Neural cell (in vitro differentiated cells): ENCODE data around the gene HPN. TPM values are rescaled to one million over a fixed set of nuclear protein-coding genes. Genes with fewer than 3 reads are reported as not detected.

Experiments
- H2AFZ ChIP-seq: fragments of 200-600, 300-800 bp; sonication (generic), shearing (Covaris generic); 2 replicates; pipeline ENCODE4 v1.6.0; 2014; ENCODE audit warnings: low read depth, mild to moderate bottlenecking, antibody characterized with exemption, low read length, moderate library complexity
- H3F3A ChIP-seq: fragments of 200-600 bp; shearing (Covaris generic); 2 replicates; pipeline ENCODE4 v1.6.1; 2016; ENCODE audit warnings: mild to moderate bottlenecking, moderate library complexity, mixed read lengths, antibody characterized with exemption, low read length; ENCODE audit not compliant: insufficient read depth, poor library complexity, severe bottlenecking
- H3K27ac ChIP-seq: fragments of 200-600, 300-800 bp; sonication (generic), shearing (Covaris generic); 2 replicates; pipeline ENCODE4 v1.5.1; 2014; ENCODE audit warnings: mild to moderate bottlenecking, low read length, moderate library complexity
- H3K27me3 ChIP-seq: fragments of 300-800, 200-600 bp; sonication (generic), shearing (Covaris generic); 2 replicates; pipeline ENCODE4 v1.6.0; 2014; ENCODE audit warnings: mild to moderate bottlenecking, low read depth, low read length, moderate library complexity; ENCODE audit not compliant: insufficient read depth
- H3K36me3 ChIP-seq: fragments of 300-800, 200-600 bp; sonication (generic), shearing (Covaris generic); 2 replicates; pipeline ENCODE4 v1.5.1; 2014; ENCODE audit warnings: mild to moderate bottlenecking, antibody characterized with exemption, low read length, moderate library complexity; ENCODE audit not compliant: insufficient read depth
- H3K4me2 ChIP-seq: fragments of 300-800, 200-600 bp; sonication (generic), shearing (Covaris generic); 2 replicates; pipeline ENCODE4 v1.6.0; 2014; ENCODE audit warnings: mild to moderate bottlenecking, low read length
- H3K4me3 ChIP-seq: fragments of 300-800, 200-600 bp; sonication (generic), shearing (Covaris generic); 2 replicates; pipeline ENCODE4 v1.5.1; 2014; ENCODE audit warnings: mild to moderate bottlenecking, low read length, moderate library complexity
- H3K79me2 ChIP-seq: fragments of 200-600 bp; shearing (Covaris generic); replicated peaks from 2 replicates; pipeline ENCODE4 v1.6.0; 2014; ENCODE audit warnings: mild to moderate bottlenecking, low read length, moderate library complexity; ENCODE audit not compliant: insufficient read depth
- H3K9ac ChIP-seq: fragments of 300-800, 200-600 bp; sonication (generic), shearing (Covaris generic); 2 replicates; pipeline ENCODE4 v1.6.1; 2016; ENCODE audit warnings: mild to moderate bottlenecking, low read length, mixed read lengths
- H3K9me2 ChIP-seq: fragments of 200-600 bp; shearing (Covaris generic); 2 replicates; pipeline ENCODE4 v1.6.1; 2016; ENCODE audit warnings: mild to moderate bottlenecking, low read length, mixed read lengths; ENCODE audit not compliant: insufficient read depth
- H3K9me3 ChIP-seq: fragments of 200-600, 300-800 bp; sonication (generic), shearing (Covaris generic); 2 replicates; pipeline ENCODE4 v1.6.1; 2016; ENCODE audit warnings: mild to moderate bottlenecking, mixed run types, low read length, moderate library complexity, mixed read lengths
- H4K20me1 ChIP-seq: fragments of 200-600 bp; shearing (Covaris generic); 2 replicates; pipeline ENCODE4 v1.6.1; 2016; ENCODE audit warnings: mild to moderate bottlenecking, mixed run types; ENCODE audit not compliant: insufficient read depth
- EP300 ChIP-seq: fragments of 450-650 bp; conservative IDR thresholded peaks from 2 replicates; pipeline ENCODE4 v1.6.1; 2014; ENCODE audit warnings: antibody characterized with exemption, mild to moderate bottlenecking, moderate library complexity; ENCODE audit not compliant: poor library complexity, severe bottlenecking
- EZH2 ChIP-seq: fragments of 200-600, 300-800 bp; shearing (Covaris generic), sonication (generic); IDR thresholded peaks from 2 replicates; pipeline ENCODE4 v1.6.1; 2014; ENCODE audit warnings: antibody characterized with exemption, low read length, borderline replicate concordance, mild to moderate bottlenecking; ENCODE audit not compliant: insufficient read depth, poor library complexity, severe bottlenecking
- MXI1 ChIP-seq: fragments of 450-650 bp; conservative IDR thresholded peaks from 2 replicates; pipeline ENCODE4 v1.6.1; 2014; ENCODE audit warnings: antibody characterized with exemption, mild to moderate bottlenecking; ENCODE audit not compliant: poor library complexity, severe bottlenecking
- POLR2AphosphoS5 ChIP-seq: IDR thresholded peaks from 2 replicates; pipeline ENCODE4 v1.6.1; 2012
- RAD21 ChIP-seq: fragments of 450-650 bp; conservative IDR thresholded peaks from 2 replicates; pipeline ENCODE4 v1.6.1; 2014; ENCODE audit warnings: antibody characterized with exemption, mild to moderate bottlenecking, moderate library complexity
- SMC3 ChIP-seq: fragments of 450-650 bp; conservative IDR thresholded peaks from 2 replicates; pipeline ENCODE4 v1.6.1; 2014; ENCODE audit warnings: antibody characterized with exemption, mild to moderate bottlenecking, moderate library complexity; ENCODE audit not compliant: poor library complexity
- TAF1 ChIP-seq: IDR thresholded peaks from 2 replicates; pipeline ENCODE4 v1.6.1; 2012; ENCODE audit warnings: low read depth
- polyA plus RNA-seq: library from polyadenylated mRNA; depleted of rRNA; stranded (reverse); fragments of >200 nt; gene quantifications from 2 replicates; pipeline ENCODE4 v1.2.3, GENCODE V29; 2014
- TF ChIP-seq, protein P1 (sequence below): IDR thresholded peaks from 2 replicates; pipeline ENCODE4 v1.6.1; 2012; ENCODE audit warnings: borderline replicate concordance
- TF ChIP-seq, protein P2 (sequence below): fragments of 450-650 bp; IDR thresholded peaks from 2 replicates; pipeline ENCODE4 v1.5.1; 2014; ENCODE audit warnings: antibody characterized with exemption, mild to moderate bottlenecking, moderate library complexity; ENCODE audit not compliant: poor library complexity, severe bottlenecking

HPN gene
- polyA plus RNA-seq, 1 donor from 2014 or later, result 0.15 TPM

DNA sequence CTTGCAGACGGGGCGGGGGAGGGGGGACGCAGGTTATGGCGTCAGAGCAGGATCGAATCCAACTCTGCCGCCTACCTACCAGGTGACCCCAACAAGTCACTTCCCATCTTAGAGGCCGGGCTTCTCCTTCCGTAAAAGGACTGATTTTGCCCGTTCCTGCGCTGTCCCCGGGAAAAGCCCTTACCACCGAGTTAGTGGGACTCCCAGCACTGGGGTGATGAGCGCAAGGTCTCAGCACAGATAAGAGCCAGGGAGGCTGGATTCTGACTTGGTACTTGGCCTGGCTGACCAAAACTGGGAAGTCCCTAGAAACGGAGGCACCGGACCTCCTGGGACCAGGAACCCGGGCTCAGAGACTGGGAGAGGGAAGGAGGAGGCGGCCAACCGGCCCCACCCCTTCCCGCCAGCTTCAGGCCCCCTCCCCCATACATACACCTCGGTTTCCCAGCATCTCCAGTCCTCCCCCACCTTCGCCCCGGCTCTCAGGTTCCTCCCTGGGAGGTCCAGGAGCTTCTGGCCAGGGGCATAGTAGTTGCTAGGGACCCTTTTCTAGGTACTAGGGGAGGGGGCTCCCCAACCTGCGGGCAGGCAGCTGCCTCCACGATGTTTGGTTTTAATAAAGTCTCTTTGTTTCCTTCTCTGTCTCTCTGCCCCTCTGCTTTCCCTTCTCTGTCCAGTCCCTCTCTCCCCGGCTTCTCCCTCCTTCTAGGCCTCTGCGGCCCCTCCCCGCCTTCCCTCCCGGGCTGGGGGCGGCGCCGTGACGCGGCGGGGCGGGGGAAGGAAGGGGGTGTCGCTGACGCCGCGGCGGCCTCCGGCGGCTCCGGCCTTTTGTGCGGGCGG is 41.8 kb upstream of the HPN start, which contains the start of gene GRAMD1A:
Gene GRAMD1A (plus strand): TSS at position 826 of the 840 bp plus-strand sequence. CDS start 156 bp downstream, outside the sequence.
- H3K27me3 ChIP-seq, result no peaks in the 10 kb centered on the region
- H3K9me2 ChIP-seq, result no peaks in the 10 kb centered on the region
- peaks cover 45% of the 10 kb centered on the region for H3K79me2 ChIP-seq
- peak within 1 kb of the TSS; percentile 89 for H2AFZ ChIP-seq
- H3K27ac ChIP-seq, result peak within 1 kb of the TSS; percentile 73
- H3K9me3 ChIP-seq, result no peaks in the 10 kb centered on the region
- no peaks in the 10 kb centered on the region for H3K36me3 ChIP-seq
- H3K4me3 ChIP-seq, result peak within 1 kb of the TSS; percentile 96
- TF ChIP-seq MXI1 (peak; percentile 30), TAF1 (no peak), POLR2AphosphoS5 (peak; percentile 78), SMC3 (no peak), RAD21 (no peak), EP300 (peak; percentile 22), EZH2 (no peak)
- TF ChIP-seq, protein P1, sequence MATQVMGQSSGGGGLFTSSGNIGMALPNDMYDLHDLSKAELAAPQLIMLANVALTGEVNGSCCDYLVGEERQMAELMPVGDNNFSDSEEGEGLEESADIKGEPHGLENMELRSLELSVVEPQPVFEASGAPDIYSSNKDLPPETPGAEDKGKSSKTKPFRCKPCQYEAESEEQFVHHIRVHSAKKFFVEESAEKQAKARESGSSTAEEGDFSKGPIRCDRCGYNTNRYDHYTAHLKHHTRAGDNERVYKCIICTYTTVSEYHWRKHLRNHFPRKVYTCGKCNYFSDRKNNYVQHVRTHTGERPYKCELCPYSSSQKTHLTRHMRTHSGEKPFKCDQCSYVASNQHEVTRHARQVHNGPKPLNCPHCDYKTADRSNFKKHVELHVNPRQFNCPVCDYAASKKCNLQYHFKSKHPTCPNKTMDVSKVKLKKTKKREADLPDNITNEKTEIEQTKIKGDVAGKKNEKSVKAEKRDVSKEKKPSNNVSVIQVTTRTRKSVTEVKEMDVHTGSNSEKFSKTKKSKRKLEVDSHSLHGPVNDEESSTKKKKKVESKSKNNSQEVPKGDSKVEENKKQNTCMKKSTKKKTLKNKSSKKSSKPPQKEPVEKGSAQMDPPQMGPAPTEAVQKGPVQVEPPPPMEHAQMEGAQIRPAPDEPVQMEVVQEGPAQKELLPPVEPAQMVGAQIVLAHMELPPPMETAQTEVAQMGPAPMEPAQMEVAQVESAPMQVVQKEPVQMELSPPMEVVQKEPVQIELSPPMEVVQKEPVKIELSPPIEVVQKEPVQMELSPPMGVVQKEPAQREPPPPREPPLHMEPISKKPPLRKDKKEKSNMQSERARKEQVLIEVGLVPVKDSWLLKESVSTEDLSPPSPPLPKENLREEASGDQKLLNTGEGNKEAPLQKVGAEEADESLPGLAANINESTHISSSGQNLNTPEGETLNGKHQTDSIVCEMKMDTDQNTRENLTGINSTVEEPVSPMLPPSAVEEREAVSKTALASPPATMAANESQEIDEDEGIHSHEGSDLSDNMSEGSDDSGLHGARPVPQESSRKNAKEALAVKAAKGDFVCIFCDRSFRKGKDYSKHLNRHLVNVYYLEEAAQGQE, result no peak
- TF ChIP-seq, protein P2, sequence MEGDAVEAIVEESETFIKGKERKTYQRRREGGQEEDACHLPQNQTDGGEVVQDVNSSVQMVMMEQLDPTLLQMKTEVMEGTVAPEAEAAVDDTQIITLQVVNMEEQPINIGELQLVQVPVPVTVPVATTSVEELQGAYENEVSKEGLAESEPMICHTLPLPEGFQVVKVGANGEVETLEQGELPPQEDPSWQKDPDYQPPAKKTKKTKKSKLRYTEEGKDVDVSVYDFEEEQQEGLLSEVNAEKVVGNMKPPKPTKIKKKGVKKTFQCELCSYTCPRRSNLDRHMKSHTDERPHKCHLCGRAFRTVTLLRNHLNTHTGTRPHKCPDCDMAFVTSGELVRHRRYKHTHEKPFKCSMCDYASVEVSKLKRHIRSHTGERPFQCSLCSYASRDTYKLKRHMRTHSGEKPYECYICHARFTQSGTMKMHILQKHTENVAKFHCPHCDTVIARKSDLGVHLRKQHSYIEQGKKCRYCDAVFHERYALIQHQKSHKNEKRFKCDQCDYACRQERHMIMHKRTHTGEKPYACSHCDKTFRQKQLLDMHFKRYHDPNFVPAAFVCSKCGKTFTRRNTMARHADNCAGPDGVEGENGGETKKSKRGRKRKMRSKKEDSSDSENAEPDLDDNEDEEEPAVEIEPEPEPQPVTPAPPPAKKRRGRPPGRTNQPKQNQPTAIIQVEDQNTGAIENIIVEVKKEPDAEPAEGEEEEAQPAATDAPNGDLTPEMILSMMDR, result no peak
- no peaks in the 10 kb centered on the region for H4K20me1 ChIP-seq
- H3K9ac ChIP-seq, result peak within 1 kb of the TSS; percentile 81
- H3F3A ChIP-seq, result no peaks in the 10 kb centered on the region
- peak within 1 kb of the TSS; percentile 57 for H3K4me2 ChIP-seq

DNA sequence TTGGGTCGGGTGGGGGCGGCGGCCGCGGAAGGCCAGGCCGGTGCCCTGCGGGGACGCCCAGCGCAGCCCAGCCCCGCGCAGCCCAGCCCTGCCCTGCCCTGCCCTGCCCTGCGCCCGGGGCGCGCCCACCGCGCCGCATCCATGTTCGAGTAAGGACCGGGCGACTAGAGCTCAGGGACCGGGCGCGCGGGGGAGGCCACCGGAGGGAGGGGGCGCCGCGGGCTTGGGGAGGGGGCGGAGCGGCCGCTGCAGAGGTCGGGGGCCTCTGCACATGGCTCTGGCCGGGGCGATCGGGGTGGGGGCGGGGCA is 41.2 kb upstream of the HPN start:
- Histone ChIP-seq H3K4me3 (peak overlapping the region; percentile 96), H3K9ac (peak overlapping the region; percentile 81), H3F3A (no peaks in the 10 kb centered on the region), H3K36me3 (no peaks in the 10 kb centered on the region), H3K79me2 (peaks cover 48% of the 10 kb centered on the region), H4K20me1 (no peaks in the 10 kb centered on the region), H3K27me3 (no peaks in the 10 kb centered on the region), H3K27ac (peak overlapping the region; percentile 73), H3K9me3 (no peaks in the 10 kb centered on the region), H3K4me2 (no peak overlapping the region), H2AFZ (no peak overlapping the region), H3K9me2 (no peaks in the 10 kb centered on the region)
- TF ChIP-seq SMC3, result no peak
- TF ChIP-seq EP300, result no peak
- TF ChIP-seq, protein P1, result no peak
- no peak for TF ChIP-seq POLR2AphosphoS5
- no peak for TF ChIP-seq RAD21
- no peak for TF ChIP-seq EZH2
- no peak for TF ChIP-seq MXI1
- TF ChIP-seq TAF1, result no peak
- TF ChIP-seq, protein P2, result no peak
